ENCODE measurements around the gene OSBPL8.

DNA sequence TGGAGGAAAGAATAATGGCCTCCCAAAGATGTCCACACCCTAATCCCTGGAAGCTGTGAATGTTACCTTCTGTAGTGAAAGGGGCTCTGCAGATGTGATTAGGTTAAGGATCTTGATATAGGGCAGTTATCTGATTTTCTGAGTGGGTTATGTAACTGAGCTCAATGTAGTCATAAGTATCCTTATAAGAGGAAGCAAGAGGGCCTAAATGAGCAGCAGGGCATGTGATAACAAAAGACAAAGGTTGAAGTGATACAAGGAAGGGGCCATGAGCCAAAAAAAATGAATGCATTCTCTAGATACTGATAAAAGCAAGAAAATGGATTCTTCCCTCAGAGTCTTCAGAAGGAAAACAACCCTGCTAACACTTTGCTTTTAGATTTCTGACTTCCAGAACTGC is 78.8 kb downstream of the OSBPL8 start:
- TF ChIP-seq, protein P1, sequence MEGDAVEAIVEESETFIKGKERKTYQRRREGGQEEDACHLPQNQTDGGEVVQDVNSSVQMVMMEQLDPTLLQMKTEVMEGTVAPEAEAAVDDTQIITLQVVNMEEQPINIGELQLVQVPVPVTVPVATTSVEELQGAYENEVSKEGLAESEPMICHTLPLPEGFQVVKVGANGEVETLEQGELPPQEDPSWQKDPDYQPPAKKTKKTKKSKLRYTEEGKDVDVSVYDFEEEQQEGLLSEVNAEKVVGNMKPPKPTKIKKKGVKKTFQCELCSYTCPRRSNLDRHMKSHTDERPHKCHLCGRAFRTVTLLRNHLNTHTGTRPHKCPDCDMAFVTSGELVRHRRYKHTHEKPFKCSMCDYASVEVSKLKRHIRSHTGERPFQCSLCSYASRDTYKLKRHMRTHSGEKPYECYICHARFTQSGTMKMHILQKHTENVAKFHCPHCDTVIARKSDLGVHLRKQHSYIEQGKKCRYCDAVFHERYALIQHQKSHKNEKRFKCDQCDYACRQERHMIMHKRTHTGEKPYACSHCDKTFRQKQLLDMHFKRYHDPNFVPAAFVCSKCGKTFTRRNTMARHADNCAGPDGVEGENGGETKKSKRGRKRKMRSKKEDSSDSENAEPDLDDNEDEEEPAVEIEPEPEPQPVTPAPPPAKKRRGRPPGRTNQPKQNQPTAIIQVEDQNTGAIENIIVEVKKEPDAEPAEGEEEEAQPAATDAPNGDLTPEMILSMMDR (conservative IDR thresholded peaks at IDR 0.05; ENCODE audit: low read depth in 2 of 2), result no peak
- TF ChIP-seq ZNF114 (CRISPR knock-in tag; IDR thresholded peaks at IDR 0.05) (no peak), POLR2AphosphoS5 (IDR thresholded peaks at IDR 0.05; ENCODE audit: low read depth) (no peak), EZH2phosphoT487 (IDR thresholded peaks at IDR 0.05; ENCODE audit: unreplicated experiment) (no peak)

Data from GM23338 (cell line).